ENCODE results near the gene TBC1D9.
"Not testable (repeated sequence)": the region's sequence is repeated elsewhere in the genome, so short reads cannot be mapped to it uniquely, and the experiment has no call there.

TBC1D9 gene

DNA sequence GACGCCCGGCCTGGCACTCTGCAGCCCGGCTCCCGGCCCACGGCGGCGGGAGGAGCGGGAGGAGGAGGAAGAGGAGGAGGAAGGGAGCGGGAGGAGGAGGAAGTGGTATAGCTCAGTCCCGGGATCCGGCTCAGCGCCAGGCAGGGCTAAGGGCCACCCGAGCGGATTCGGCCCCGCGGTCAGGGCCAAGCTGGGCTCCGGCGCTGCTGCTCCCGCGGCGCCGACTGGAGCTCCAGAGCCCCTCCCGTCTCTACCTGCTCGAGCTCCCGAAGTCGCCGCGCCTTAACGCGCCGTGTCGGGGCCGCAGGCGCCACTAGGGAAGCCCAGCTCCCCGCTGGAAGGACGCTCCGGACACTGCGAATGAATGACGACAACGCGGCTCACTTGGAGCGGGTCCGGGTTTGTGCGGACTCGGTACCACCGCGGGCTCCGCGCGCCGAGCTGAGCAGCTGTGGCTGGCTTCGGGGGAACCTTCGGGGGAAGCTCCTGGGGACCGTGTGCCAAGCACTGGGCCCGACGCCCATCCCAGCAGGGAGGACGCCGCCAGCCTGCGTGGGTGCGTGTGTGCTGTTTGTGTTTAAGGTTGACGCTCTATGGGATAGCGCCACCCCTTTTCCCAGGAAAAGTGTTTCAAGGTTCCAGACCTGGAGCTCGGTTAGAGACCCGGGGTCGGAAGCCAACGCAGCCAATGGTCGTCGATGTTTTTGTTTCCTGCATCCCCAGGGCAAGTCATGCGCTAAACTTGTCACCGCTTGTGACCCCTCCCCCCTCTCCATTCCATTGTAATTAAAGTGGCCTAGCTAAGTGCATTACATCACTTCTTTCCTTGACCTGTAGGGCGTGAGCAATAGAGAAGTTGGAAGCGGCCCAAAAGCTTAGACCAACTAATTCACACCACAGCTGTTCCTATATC lies at the start of gene TBC1D9:
TBC1D9 (minus strand) TSS at position 67 of the 913 bp plus-strand sequence. CDS start 340 bp downstream, outside the sequence.
- no peak for DNase-seq (ENCODE audit: low read depth)

GRCh38 chr4:140805293-140805692 lies 49.1 kb upstream of the TBC1D9 start:
- DNase-seq (ENCODE audit: low read depth): no peak

GRCh38 chr4:140802591-140802990 lies 46.4 kb upstream of the TBC1D9 start:
- no peak for DNase-seq (ENCODE audit: low read depth)

DNA sequence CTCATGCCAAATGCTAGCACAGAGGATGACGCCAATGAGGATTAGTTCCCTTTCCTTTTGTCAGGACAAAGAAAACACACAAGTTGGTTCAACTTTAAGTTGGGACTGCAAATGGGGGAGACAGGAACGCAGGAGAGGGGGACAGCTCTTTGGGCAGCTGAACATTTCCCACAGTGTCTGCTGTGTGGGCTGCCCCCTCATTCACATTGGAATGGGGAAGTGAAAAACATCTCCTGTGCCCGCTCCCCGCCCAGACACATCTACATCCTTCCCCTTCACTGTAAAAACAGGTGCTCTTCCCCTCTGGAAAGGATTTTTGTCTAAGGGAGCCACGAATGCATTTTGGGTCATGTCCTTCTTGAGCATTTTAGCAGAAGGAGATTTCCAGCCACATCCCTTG lies 44.5 kb upstream of the TBC1D9 start:
- DNase-seq (ENCODE audit: low read depth): no peak

GRCh38 chr4:140799686-140800225 lies 43.6 kb upstream of the TBC1D9 start:
- no peak for DNase-seq (ENCODE audit: low read depth)

- no peak for DNase-seq (ENCODE audit: low read depth)
Observed at GRCh38 chr4:140793291-140793690, 37.1 kb upstream of the TBC1D9 start.

DNA sequence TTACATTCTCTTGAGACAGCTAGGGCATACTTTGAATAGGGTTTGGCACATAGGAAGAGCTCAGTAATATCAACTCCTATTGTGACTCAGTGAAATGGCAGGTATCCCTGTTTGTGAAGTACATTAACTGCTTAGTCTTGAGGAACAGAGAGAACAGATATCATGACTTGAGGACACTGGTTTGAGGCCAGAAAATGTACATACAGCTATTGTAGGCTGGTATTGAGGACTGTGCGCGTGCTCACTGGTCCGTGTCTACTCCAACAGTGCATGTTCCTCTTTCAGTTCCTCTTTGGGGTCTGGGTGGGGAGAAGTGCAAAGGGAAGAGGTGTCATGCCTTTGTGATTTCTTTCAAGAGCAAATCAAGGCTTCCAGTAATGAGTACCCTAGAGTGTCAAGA lies 34.6 kb upstream of the TBC1D9 start:
- DNase-seq (ENCODE audit: low read depth): no peak

GRCh38 chr4:140790171-140790570 lies 34.0 kb upstream of the TBC1D9 start:
- DNase-seq (ENCODE audit: low read depth): no peak

DNA sequence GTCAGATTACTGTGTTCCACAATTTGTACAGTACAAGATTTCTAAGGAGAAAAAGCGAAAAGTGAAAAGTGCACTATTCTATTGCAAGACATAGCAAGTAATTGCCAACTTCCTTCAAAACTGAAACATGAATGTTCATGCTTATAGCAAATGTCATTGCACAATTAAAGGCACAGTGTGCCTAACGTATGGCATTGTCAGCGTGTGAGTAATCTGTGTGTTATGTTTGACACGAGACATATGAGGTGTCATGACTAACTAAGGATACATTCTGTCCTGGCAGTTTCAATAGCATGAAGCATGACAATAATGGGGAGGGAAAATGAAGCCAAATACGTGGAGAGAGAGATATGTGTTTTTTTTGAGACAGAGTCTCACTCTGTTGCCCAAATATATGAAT lies 33.6 kb upstream of the TBC1D9 start:
- DNase-seq (ENCODE audit: low read depth): no peak

GRCh38 chr4:140782787-140783186 lies 26.6 kb upstream of the TBC1D9 start:
- not testable (repeated sequence) for DNase-seq (ENCODE audit: low read depth)

DNA sequence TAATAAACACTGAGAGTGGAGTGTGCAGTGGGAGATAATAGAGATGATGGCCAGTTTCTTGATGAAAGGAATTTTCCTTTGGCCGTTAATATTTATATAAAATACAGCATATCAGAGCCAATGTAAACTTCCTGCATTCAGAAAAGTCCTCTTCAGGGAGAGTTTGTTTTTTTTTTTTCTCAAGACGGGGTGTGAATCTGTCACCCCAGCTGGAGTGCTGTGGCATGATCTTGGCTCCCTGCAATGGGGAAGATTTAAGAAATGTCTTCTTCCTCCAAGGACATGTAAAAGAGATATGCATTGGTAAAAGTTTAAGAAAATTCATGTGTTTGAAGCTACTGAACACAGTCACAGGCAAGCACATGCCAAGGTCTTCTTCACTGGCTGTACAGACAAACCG lies 25.4 kb upstream of the TBC1D9 start:
- no peak for DNase-seq (ENCODE audit: low read depth)

- no peak for DNase-seq (ENCODE audit: low read depth)
Observed at GRCh38 chr4:140777894-140778293, 21.7 kb upstream of the TBC1D9 start.

DNA sequence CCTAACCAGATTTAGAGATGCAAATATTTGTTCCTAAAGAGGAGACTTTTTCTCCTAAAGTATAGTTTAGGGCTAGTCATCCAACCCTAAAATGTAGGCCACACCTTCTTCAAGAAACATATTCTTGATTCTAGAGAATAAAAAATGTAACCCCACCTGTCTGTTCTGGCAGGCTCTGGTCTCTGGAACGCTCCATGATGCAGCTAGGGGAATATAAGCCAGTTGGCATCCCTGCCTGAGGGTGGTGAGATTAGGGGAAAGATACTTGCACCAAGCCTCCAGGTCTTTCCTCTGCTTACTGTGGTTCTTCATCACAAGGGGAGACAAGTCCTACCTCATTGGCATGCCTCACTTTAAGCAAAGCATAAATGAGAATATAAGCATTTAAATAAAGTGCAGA lies 21.2 kb upstream of the TBC1D9 start:
- no peak for DNase-seq (ENCODE audit: low read depth)

GRCh38 chr4:140776556-140776955 lies 20.4 kb upstream of the TBC1D9 start:
- DNase-seq (ENCODE audit: low read depth): no peak

GRCh38 chr4:140774956-140775355 lies 18.8 kb upstream of the TBC1D9 start:
- DNase-seq (ENCODE audit: low read depth): no peak

DNA sequence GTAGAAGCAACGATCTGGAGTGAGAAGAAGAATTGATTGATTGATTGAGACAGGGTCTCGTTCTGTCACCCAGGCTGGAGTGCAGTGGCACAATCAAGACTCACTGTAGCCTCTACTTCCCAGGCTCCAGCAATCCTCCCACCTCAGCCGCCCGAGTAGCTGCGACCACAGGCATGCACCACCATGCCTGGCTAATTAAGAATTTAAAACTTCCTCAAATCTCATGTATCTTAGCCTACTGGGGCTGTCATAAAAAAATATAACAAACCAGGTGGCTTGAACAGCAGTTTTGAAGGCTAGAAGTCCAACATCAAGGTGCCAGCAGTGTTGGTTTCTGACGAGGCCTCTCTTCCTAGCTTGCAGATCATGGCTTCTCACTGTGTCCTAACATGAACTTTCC lies 18.3 kb upstream of the TBC1D9 start:
- DNase-seq (ENCODE audit: low read depth): no peak

GRCh38 chr4:140769209-140769608 lies 13.0 kb upstream of the TBC1D9 start:
- no peak for DNase-seq (ENCODE audit: low read depth)

DNA sequence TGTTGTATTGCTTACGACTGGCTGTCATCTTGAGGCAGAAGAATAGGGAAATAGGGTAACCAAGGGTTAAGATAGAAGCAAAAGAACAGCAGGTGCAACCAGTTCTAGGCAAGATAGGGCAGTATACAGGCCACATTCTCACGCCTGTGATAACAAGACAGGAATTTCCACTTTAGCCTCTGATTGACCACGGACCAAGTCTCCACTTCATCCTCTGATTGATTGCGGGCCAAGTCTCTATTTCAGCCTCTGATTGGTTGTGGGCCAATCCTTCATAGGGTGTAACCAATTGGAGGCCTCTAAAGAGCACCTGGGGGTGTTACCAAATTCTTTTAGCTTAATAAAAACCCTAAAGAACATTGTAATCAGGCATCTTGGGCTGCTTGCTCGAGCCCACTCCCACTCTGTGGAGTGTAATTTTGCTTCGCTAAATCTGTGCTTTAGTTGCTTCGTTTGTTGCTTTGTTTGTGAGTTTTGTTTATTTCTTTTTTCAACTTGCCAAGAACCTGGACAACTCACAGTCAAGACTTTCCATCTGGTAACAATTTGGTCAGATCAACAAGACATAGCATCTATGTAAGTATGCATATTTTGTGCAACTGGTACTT lies 8.7 kb upstream of the TBC1D9 start:
- no peak for DNase-seq (ENCODE audit: low read depth)

DNA sequence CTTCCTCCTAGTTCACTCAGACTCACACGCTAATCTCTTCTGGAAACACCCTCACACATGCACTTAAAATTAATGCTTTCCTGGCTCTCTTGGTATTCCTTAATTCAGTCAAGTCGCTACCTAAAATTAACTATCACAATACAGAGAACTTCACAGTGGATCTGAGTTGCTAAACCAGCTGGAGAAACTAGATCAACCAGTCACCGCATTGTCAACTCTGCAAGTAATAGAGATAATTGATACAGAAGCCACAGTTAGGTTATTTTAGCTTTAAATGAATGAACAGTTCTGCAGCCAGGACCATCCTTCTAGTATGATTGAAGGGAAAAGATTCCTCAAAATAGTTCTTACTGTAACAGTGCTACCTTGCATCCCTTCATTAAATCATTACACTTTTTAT lies 6.0 kb upstream of the TBC1D9 start:
- DNase-seq (ENCODE audit: low read depth): no peak

DNA sequence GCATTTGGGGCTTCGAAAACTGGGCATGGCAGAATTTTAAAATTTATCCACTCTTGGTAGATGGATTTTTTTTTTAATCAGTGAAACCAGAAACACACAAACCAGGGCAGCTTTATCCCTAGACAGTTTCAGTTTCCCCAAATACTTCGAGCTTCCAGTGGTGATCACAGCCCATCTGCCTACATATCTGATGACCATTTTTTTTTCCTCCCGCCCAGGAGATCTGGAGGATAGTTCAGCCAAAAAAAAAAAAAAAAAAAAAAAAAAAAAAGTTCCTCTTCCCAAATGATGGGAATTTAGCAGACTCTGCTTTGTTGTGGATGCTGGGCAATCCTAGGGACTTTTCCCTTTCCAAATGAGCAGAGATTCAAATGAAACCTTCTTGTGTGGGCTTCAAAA lies 1.0 kb upstream of the TBC1D9 start:
- DNase-seq (ENCODE audit: low read depth): no peak

DNA sequence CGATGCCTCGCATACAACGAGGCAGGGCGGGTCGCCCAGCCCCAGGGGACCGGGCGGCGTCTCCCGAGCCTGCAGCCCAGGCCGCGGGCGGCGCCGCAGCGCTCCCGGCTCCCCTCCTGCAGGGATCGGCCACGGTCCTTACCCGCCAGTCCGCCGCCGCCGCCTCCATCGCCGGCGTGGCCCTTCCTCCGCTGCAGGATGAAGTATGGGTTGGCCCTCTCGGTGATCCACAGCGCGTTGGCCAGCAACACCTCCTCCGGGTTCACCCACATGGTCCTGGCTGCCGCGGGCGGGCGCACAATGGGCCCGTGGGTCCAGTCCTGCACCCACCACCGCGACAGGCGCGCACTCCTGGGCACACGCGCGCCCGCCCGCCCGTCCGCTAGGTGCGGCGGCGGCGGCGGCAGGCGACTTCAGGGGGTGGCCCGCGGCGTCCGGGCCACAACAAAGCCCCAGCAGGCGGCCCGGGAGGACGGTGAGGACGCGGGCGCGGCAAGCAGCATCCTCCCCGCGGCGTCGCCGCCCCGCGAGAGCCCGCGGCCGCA lies 339 bp downstream of the TBC1D9 start:
- no peak for DNase-seq (ENCODE audit: low read depth)

GRCh38 chr4:140754918-140755773 lies 1.0 kb downstream of the TBC1D9 start:
- DNase-seq (ENCODE audit: low read depth): no peak

Measured in T-helper 22 cell (primary cell).